ENCODE results near the gene CCL23. TPM values are rescaled to one million over a fixed set of nuclear protein-coding genes. Genes with fewer than 3 reads are reported as not detected.

Gene CCL23
- total and polyA plus RNA-seq, 12 donors = 0.38 to 1.6 (median 1.5) TPM; not detected in 9

Other genes with a start within 250 kb of the CCL23 start
- 1 to 10 TPM; 1.4 to 3.4 (median 1.9) TPM for gene MMP28, start 222.3 kb downstream of the CCL23 start, total RNA-seq
- 1 to 10 TPM; 5.4 to 7.4 TPM for gene MMP28, start 222.3 kb downstream of the CCL23 start, polyA plus RNA-seq
- gene TAF15, start 208.5 kb downstream of the CCL23 start, total RNA-seq = 100 to 1,000 TPM; 102 to 158 (median 135) TPM
- 10 to 100 TPM; 56.1 to 72.2 TPM for gene TAF15, start 208.5 kb downstream of the CCL23 start, polyA plus RNA-seq
- gene HEATR9, start 149.1 kb downstream of the CCL23 start, total RNA-seq = not detected
- gene HEATR9, start 149.1 kb downstream of the CCL23 start, polyA plus RNA-seq = not detected
- 10 to 100 TPM in 1 of 10 donors, 1 to 10 TPM in 6, under 1 TPM in 3; 0.47 to 29.8 (median 1.3) TPM for gene CCL5, start 137.6 kb downstream of the CCL23 start, total RNA-seq
- 1 to 10 TPM; 1.5 to 1.8 TPM for gene CCL5, start 137.6 kb downstream of the CCL23 start, polyA plus RNA-seq
- gene RDM1, start 87.2 kb downstream of the CCL23 start, total RNA-seq = 1 to 10 TPM in 1 of 10 donors, under 1 TPM in 1, not detected in 8; 0.46 to 1.3 TPM
- not detected for gene RDM1, start 87.2 kb downstream of the CCL23 start, polyA plus RNA-seq
- not detected for gene LYZL6, start 74.3 kb downstream of the CCL23 start, total RNA-seq
- not detected for gene LYZL6, start 74.3 kb downstream of the CCL23 start, polyA plus RNA-seq
- gene CCL16, start 36.5 kb downstream of the CCL23 start, total RNA-seq = not detected
- gene CCL16, start 36.5 kb downstream of the CCL23 start, polyA plus RNA-seq = under 1 TPM; 0.03 to 0.88 TPM
- gene CCL14, start 31.2 kb downstream of the CCL23 start, total RNA-seq = 10 to 100 TPM in 2 of 10 donors, 1 to 10 TPM in 8; 1.0 to 16.4 (median 5.1) TPM
- gene CCL14, start 31.2 kb downstream of the CCL23 start, polyA plus RNA-seq = 10 to 100 TPM; 28.6 to 77.3 TPM
- gene CCL15, start 16.4 kb downstream of the CCL23 start, total RNA-seq = not detected
- gene CCL15, start 16.4 kb downstream of the CCL23 start, polyA plus RNA-seq = not detected
- gene CCL18, start 46.3 kb upstream of the CCL23 start, total RNA-seq = 10 to 100 TPM in 1 of 10 donors, 1 to 10 TPM in 7, under 1 TPM in 1, not detected in 1; 0.83 to 21.0 (median 2.0) TPM
- 1 to 10 TPM in 1 of 2 donors, under 1 TPM in 1; 0.97 to 1.0 TPM for gene CCL18, start 46.3 kb upstream of the CCL23 start, polyA plus RNA-seq
- gene CCL3, start 72.2 kb upstream of the CCL23 start, total RNA-seq = 10 to 100 TPM in 2 of 10 donors, under 1 TPM in 5, not detected in 3; 0.24 to 12.3 (median 0.52) TPM
- under 1 TPM in 1 of 2 donors, not detected in 1; 0.83 TPM for gene CCL3, start 72.2 kb upstream of the CCL23 start, polyA plus RNA-seq
- 10 to 100 TPM in 2 of 10 donors, under 1 TPM in 8; 0.32 to 18.2 (median 0.74) TPM for gene CCL4, start 85.9 kb upstream of the CCL23 start, total RNA-seq
- gene CCL4, start 85.9 kb upstream of the CCL23 start, polyA plus RNA-seq = 1 to 10 TPM in 1 of 2 donors, under 1 TPM in 1; 0.80 to 1.0 TPM
- 1 to 10 TPM in 9 of 10 donors, under 1 TPM in 1; 0.94 to 2.9 (median 1.7) TPM for gene TBC1D3B, start 158.7 kb upstream of the CCL23 start, total RNA-seq
- 1 to 10 TPM in 1 of 2 donors, under 1 TPM in 1; 0.42 to 5.9 TPM for gene TBC1D3B, start 158.7 kb upstream of the CCL23 start, polyA plus RNA-seq
- gene CCL3L1, start 178.8 kb upstream of the CCL23 start, total RNA-seq = 1 to 10 TPM in 1 of 10 donors, under 1 TPM in 3, not detected in 6; 0.31 to 7.5 (median 0.92) TPM
- under 1 TPM in 1 of 2 donors, not detected in 1; 0.10 TPM for gene CCL3L1, start 178.8 kb upstream of the CCL23 start, polyA plus RNA-seq
- 10 to 100 TPM in 1 of 10 donors, 1 to 10 TPM in 1, under 1 TPM in 2, not detected in 6; 0.62 to 17.1 (median 1.0) TPM for gene CCL4L2, start 193.1 kb upstream of the CCL23 start, total RNA-seq
- under 1 TPM in 1 of 2 donors, not detected in 1; 0.12 TPM for gene CCL4L2, start 193.1 kb upstream of the CCL23 start, polyA plus RNA-seq
- under 1 TPM in 5 of 10 donors, not detected in 5; 0.19 to 0.68 (median 0.42) TPM for gene TBC1D3I, start 246.6 kb upstream of the CCL23 start, total RNA-seq
- gene TBC1D3I, start 246.6 kb upstream of the CCL23 start, polyA plus RNA-seq = under 1 TPM in 1 of 2 donors, not detected in 1; 0.23 TPM

Measured in heart right ventricle (tissue), 12 donors.